Left ventricle myocardium superior (tissue), 1 donor: ENCODE results near the gene CDK18. TPM values are rescaled to one million over a fixed set of nuclear protein-coding genes. Genes with fewer than 3 reads are reported as not detected.
A peak's percentile ranks its signal among the peaks of the same experiment; 100 is the strongest.

Experiments
- ATAC-seq: fragments of 200-7000 bp; cut with Tn5 transposase; one replicate; pipeline ENCODE4 v1.9.1; 2020; ENCODE audit warnings: mild to moderate bottlenecking, moderate library complexity
- DNase-seq: peaks from one replicate; pipeline ENCODE4 v3.0.0-alpha.2; 2020
- intact Hi-C: fragments of 100-400 bp; cut with micrococcal nuclease; formaldehyde crosslinking; loops from one replicate; pipeline ENCODE4 v1.11.0; 2022
- total RNA-seq: library from RNA; stranded (reverse); fragmentation: NEBNext Ultra II Directional; extraction: Animal tissue kit (Norgen Biotek cat#: 25700); gene quantifications from one replicate; pipeline ENCODE4 v1.2.1, GENCODE V29; 2021
- donor health status: DM: no; HTN: yes; CAD: no; lungs with severe emphysema.

CDK18 gene
- total RNA-seq, 1 donor from 2014 or later, result 209 TPM

GRCh38 chr1:205499789-205500188 is 4.7 kb upstream of the CDK18 start:
- no peak for ATAC-seq
- intact Hi-C loops, result no loop called here
- no peak for DNase-seq

- DNase-seq (no peak), ATAC-seq (no peak)
- intact Hi-C loops, result no loop called here
Measured at GRCh38 chr1:205500240-205501233, 3.9 kb upstream of the CDK18 start.

DNA sequence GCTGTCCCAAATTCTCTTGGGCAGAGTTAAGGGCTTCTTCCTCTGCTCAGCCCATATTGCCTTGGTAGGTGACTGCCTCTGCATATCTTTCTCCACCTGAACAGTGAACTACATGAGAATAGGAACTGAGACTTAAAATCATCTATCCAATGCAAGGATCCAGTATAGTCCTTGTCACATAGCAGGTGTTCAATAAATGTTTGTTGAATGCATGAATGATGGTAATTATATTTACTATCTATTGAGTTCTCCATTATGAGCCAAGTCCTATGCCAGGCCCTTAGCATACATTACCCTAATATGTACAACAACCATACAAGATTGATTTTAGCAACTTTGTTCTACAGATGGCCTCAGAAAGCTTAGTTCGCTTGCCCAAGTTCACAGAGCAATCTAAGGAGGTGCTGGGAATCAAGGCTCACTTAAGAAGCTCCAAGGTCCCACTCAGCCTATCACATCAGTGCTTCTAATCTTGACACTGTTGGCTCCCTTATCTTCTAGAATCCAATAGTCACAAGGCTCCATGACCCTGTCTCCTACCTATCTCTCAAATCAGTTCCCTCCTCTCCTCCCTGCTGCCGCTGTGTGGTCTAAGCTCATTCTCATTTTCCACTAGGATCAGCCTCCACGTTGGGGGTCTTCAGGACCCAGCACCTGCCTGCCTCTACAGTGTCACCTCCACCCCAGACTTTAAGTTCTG is 2.2 kb upstream of the CDK18 start:
- ATAC-seq (no peak), DNase-seq (no peak)
- intact Hi-C loops, result no loop called here

GRCh38 chr1:205502992-205503391 is 1.5 kb upstream of the CDK18 start:
- no peak for DNase-seq
- intact Hi-C loops, result no loop called here
- ATAC-seq, result no peak

- intact Hi-C loops, result no loop called here
- peak; percentile 27 for ATAC-seq
- DNase-seq, result peak; percentile 51
Measured at GRCh38 chr1:205505076-205505729, 734 bp downstream of the CDK18 start.

- ATAC-seq, result peak; percentile 76
- DNase-seq, result peak; percentile 89
- intact Hi-C loops, result no loop called here
Measured at GRCh38 chr1:205505791-205506190, 1.3 kb downstream of the CDK18 start.

DNA sequence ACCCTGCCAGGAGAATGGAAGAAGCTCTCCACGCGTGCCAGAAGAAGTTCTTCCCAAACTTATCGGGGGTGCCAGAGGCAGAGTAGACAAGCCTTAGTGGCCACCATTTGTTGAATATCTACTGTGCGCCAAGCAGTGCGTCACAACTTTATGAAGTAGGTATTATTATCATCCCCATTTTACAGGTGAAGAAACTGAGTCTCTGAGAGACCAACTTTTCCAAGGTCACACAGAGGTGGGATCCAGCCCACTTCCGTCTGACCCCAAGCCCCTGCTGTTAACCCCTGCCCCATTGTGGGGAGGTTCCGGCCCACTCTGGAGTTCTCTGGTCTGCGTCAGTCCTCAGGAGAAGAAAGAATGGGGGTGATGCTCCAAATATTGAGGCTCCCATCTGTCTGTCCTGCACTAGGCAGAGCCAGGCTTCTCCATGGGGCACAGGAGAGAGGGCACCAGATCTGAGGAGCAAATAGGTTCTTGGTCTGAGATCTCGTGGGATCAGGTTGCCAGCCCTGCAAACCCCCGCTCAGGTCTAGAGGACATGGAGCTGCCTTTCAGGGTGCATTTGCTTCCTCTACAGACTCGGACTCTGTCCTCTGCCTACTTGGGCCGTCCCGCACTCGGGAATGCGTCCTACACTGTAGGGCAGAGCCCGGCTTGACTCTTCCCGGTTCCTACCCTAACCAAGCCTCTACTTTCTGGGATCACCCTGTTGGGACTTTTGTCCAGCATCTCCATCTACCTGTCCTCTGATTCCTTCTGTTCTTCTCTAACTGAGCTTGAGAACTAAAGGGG is 2.1 kb downstream of the CDK18 start:
- ATAC-seq (no peak), DNase-seq (no peak)
- intact Hi-C loops, result no loop called here

DNA sequence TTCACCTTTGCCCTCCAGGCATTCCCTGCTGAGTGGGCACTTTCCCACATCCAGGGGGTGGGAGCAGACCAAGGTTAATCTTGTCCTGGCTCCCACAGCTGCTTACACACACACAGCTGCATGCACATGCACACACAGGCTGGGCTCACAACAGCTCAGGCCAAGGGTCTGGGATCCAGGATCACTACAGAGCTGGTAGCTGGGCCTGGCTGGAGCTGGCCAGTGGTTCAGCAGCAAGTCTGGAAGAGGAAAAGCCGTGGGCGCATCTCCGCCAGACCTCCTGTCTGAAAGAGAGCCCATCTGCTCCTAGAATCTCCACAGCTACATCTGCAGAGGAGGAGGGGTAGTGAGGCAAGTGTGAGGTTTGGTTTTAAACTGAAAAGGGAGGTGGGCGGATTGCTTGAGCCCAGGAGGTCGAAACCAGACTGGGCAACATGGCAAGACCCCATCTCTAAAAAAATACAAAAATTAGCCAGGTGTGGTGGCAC is 3.8 kb downstream of the CDK18 start:
- intact Hi-C loops, result no loop called here
- no peak for ATAC-seq
- no peak for DNase-seq

GRCh38 chr1:205510308-205510950 is 6.0 kb downstream of the CDK18 start:
- DNase-seq, result peak; percentile 80
- intact Hi-C loops, result no loop called here
- ATAC-seq, result peak; percentile 51

DNA sequence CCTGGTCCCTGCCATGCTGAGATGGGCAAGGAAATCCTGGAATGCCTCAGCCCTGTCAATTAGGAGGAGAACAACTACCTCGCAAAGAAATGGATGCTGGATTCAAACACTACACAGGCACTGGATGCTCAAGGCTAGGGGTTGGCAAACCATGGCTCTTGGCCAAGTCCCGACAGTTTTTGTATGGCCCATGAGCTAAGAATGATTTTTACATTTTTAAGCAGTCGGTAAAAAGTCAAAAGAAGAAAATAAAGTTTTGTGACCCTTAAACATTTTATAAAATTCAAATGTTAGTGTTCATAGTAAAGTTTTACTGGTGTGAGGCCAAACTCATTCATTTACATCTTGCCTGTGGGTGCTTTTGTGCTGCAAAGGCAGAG is 6.5 kb downstream of the CDK18 start:
- ATAC-seq (no peak), DNase-seq (no peak)
- intact Hi-C loops, result no loop called here

- intact Hi-C loops, result no loop called here
- ATAC-seq (peak; percentile 58), DNase-seq (peak; percentile 70)
Measured at GRCh38 chr1:205512059-205513045, 7.9 kb downstream of the CDK18 start.

DNA sequence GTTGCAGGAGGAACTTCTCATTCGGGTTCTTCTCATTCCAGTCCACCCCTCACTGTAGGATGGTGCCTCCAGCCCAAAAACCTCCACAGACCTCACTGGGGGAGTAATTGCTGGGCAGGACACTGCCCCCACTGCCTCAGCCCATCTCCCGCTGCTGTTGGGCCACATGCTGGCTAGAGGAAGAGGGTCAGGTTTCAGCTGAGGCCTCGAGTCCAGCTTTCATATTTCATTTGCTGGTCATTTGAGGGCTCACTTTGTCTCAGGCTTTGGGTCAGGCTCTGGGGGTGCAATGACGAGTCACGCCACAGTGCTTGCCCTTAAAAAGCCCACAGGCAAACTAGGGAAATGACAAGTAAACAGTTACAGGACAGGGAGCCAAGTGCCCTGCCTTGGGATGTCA is 9.3 kb downstream of the CDK18 start:
- intact Hi-C loops, result no loop called here
- no peak for DNase-seq

DNA sequence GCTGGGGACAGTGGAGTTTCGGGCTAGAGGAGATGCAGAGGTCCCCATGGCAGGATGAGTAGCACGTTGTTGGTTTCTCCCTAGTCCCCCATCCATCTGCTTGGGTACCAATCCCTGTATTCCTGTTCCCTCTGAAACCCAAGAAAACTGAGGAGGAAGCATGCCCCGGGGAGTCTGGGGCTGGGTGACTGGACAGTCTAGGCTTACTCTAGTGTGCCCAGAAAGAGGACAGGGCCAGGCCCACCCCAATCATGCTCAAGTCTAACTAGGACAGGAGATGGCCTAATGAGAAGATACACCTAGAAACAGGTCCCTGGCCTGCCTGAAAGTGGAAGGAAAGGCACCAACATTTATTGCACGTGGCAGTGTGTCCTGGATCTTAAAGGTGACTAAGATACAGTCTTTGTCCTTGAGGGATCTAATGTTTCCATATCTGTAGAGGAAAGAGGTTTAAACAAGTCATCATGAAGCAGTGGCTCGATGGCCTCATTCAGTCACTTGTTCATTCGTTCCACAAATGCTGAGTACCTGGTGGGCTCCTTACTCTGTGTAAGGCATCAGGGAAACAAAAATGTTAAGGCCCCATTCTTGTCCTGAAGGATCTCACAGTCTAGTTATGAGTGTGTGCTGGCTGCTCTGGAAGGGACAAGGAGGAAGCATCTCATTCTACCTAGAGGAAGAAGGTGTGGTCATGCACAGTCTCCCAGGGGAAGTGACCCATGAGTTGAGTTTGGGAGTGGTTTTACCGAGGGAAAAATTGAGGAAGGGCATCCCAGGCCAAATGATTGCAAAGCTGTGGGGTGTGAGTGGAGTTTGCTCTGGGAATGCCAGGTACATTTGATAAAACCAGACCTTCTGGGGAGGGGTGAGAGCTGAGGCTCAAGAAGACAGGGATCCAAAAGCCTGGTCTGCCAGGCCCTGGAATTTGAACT is 10.0 kb downstream of the CDK18 start:
- ATAC-seq (no peak), DNase-seq (no peak)
- intact Hi-C loops, result no loop called here

More for the DNA sequence above, 9.3 kb downstream of the CDK18 start:
- ATAC-seq, result no peak

DNA sequence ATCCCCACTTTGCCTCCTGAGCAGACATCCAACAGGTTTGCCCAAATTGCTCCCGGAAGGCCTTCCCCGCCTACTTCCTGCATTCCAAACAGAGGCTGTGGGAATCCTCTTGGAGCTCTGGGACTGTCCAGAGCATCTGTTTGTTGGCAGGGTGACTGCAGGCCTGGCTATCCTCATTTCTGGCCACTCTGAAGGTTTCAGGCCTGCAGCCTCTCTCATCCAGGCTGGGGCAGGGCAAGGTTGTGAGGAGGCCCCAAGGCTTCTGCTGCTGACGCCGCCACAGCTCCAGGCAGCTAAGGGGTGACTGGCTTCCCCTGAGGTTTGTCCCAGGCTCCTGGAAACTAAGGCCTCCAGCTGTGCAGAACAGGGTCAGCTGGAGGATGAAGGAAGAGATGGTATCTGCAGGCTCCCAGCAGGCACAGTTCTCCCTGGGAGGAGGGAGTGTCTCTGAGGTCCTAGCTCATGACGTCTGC is 11.3 kb downstream of the CDK18 start:
- intact Hi-C loops, result no loop called here
- DNase-seq, result peak; percentile 74
- ATAC-seq, result peak; percentile 36

DNA sequence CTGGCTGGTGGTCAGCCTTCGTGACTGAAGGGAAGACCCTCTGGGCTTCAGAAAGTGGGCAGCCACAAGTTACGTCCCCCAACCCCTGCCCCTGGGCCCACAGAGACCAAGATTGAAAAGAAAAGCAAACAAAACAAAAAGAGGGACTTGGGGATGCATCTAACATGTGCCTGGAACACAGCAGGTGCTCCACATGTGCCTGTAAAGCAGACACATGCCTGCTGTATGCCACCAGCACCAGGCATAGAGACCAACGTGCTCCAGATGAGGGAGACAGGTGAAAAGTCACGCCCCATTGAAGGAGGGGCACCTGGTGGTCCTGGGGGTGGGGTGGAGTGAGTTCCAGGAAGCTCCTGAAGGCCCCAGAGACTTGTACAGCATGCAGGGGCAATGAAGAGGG is 11.9 kb downstream of the CDK18 start:
- intact Hi-C loops, result no loop called here
- DNase-seq, result no peak
- ATAC-seq, result no peak

DNA sequence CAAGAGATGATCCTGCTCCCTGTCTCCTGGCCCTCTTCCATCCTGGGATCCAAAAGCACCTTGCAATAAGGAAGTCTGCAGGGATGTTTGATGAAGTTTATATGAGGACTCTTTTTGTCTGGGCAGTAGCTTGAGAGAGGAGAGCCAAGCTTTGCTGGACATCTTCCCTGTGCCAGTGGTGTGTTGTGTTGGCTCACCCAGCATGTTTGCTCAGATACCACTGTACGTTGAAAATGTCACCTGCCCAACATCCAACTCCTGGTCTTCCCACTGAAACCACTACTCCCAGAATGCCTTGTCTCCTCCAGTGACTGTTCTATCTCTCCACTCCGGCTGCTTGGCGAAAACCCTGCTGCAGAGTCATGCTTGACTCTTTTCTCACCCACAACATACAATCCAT is 12.8 kb downstream of the CDK18 start:
- intact Hi-C loops, result no loop called here
- ATAC-seq (peak; percentile 3), DNase-seq (no peak)
